OCI-LY1 (cell line): Measurements from ENCODE around the gene CCND1.

Experiments used
- H2AFZ ChIP-seq: fragments of 200-600 bp; sonication (generic), shearing (Covaris generic); 2 replicates; pipeline ENCODE4 v1.6.0; 2014; ENCODE audit warnings: antibody characterized with exemption, mild to moderate bottlenecking, low read length
- H3F3A ChIP-seq: fragments of 200-600 bp; sonication (generic), shearing (Covaris generic); 2 replicates; pipeline ENCODE4 v1.6.0; 2014; ENCODE audit warnings: mild to moderate bottlenecking, antibody characterized with exemption, low read length, moderate library complexity; ENCODE audit not compliant: insufficient read depth
- H3K27ac ChIP-seq: fragments of 200-600 bp; sonication (generic); 2 replicates; pipeline ENCODE4 v1.5.1; 2014; ENCODE audit warnings: low read length, mixed run types, mild to moderate bottlenecking, low read depth; ENCODE audit not compliant: poor library complexity, severe bottlenecking
- H3K27me3 ChIP-seq: fragments of 200-600 bp; sonication (generic); 2 replicates; pipeline ENCODE4 v1.6.0; 2014; ENCODE audit warnings: antibody characterized with exemption, mild to moderate bottlenecking, low read length, moderate library complexity; ENCODE audit not compliant: insufficient read depth
- H3K36me3 ChIP-seq: fragments of 200-600 bp; sonication (generic); 2 replicates; pipeline ENCODE4 v1.6.1; 2014; ENCODE audit warnings: mild to moderate bottlenecking, antibody characterized with exemption, low read length, moderate library complexity, mixed read lengths; ENCODE audit not compliant: insufficient read depth
- H3K4me1 ChIP-seq: fragments of 200-600 bp; sonication (generic); 2 replicates; pipeline ENCODE4 v1.5.1; 2014; ENCODE audit warnings: mild to moderate bottlenecking, low read length, moderate library complexity; ENCODE audit not compliant: insufficient read depth, severe bottlenecking
- H3K4me2 ChIP-seq: fragments of 200-600 bp; sonication (generic), shearing (Covaris generic); 2 replicates; pipeline ENCODE4 v1.6.1; 2014; ENCODE audit warnings: low read length
- H3K4me3 ChIP-seq: fragments of 200-600 bp; sonication (generic); 2 replicates; pipeline ENCODE4 v1.5.1; 2014; ENCODE audit warnings: low read length, low read depth, mild to moderate bottlenecking, mixed read lengths; ENCODE audit not compliant: poor library complexity, severe bottlenecking
- H3K79me2 ChIP-seq: fragments of 200-600 bp; shearing (Covaris generic); 2 replicates; pipeline ENCODE4 v1.6.1; 2016; ENCODE audit warnings: mixed run types, low read length, mixed read lengths; ENCODE audit not compliant: insufficient read depth
- H3K9ac ChIP-seq: fragments of 200-600 bp; sonication (generic), shearing (Covaris generic); 2 replicates; pipeline ENCODE4 v1.6.1; 2014; ENCODE audit warnings: mild to moderate bottlenecking, low read length, mixed read lengths
- H3K9me2 ChIP-seq: fragments of 200-600 bp; sonication (generic), shearing (Covaris generic); 2 replicates; pipeline ENCODE4 v1.6.1; 2014; ENCODE audit warnings: low read depth, mild to moderate bottlenecking, low read length, mixed read lengths
- H3K9me3 ChIP-seq: fragments of 200-600 bp; shearing (Covaris generic); 2 replicates; pipeline ENCODE4 v1.6.1; 2014; ENCODE audit warnings: low read length, mixed read lengths
- H4K20me1 ChIP-seq: fragments of 200-600 bp; sonication (generic), shearing (Covaris generic); 2 replicates; pipeline ENCODE4 v1.6.0; 2016; ENCODE audit warnings: mild to moderate bottlenecking, low read length; ENCODE audit not compliant: insufficient read depth
- EZH2 ChIP-seq: fragments of 200-600 bp; sonication (generic), shearing (Covaris generic); IDR thresholded peaks from 2 replicates; pipeline ENCODE4 v1.8.0; 2017; ENCODE audit warnings: borderline replicate concordance, mixed run types, mild to moderate bottlenecking, antibody characterized with exemption, low read length, moderate library complexity, mixed read lengths
- TF ChIP-seq, protein P1 (sequence below): fragments of 200-600 bp; sonication (generic), shearing (Covaris generic); IDR thresholded peaks from 2 replicates; pipeline ENCODE4 v1.5.1; 2017; ENCODE audit warnings: mild to moderate bottlenecking, antibody characterized with exemption, low read length, moderate library complexity, mixed read lengths

Gene CCND1

DNA sequence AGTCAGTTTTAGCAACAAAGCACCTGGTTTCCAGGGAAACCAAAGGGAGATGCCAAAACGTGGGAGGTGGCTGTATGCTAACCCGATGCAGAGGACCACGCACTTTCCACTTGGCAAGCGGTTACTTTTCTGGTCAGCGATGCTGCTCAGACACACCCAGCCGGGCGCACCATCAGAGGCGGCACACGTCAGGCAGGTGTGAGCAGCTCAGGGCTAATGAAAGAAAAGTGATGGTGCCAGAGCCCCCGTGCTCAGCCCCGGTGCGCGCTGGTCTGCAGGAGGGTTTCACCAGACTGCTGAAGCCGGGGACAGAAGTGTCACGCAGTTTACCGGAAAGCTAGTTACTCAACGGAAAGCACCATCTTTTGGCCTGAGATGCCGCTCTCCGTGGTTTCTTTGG is 28.5 kb downstream of the CCND1 start:
- no peaks in the 10 kb centered on the region for H3K27me3 ChIP-seq
- H3K27ac ChIP-seq: no peak overlapping the region
- no peaks in the 10 kb centered on the region for H3K9me2 ChIP-seq
- peaks cover 3% of the 10 kb centered on the region; the same call in 1 of the 2 replicates for H3K79me2 ChIP-seq
- TF ChIP-seq, protein P1, sequence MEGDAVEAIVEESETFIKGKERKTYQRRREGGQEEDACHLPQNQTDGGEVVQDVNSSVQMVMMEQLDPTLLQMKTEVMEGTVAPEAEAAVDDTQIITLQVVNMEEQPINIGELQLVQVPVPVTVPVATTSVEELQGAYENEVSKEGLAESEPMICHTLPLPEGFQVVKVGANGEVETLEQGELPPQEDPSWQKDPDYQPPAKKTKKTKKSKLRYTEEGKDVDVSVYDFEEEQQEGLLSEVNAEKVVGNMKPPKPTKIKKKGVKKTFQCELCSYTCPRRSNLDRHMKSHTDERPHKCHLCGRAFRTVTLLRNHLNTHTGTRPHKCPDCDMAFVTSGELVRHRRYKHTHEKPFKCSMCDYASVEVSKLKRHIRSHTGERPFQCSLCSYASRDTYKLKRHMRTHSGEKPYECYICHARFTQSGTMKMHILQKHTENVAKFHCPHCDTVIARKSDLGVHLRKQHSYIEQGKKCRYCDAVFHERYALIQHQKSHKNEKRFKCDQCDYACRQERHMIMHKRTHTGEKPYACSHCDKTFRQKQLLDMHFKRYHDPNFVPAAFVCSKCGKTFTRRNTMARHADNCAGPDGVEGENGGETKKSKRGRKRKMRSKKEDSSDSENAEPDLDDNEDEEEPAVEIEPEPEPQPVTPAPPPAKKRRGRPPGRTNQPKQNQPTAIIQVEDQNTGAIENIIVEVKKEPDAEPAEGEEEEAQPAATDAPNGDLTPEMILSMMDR: no peak
- no peak for TF ChIP-seq EZH2
- no peak overlapping the region for H3K9ac ChIP-seq
- H3K4me1 ChIP-seq: peaks cover 6% of the 10 kb centered on the region
- no peak overlapping the region for H3K4me2 ChIP-seq
- peaks cover 9% of the 10 kb centered on the region for H3K36me3 ChIP-seq
- H4K20me1 ChIP-seq: no peaks in the 10 kb centered on the region
- H3K4me3 ChIP-seq: no peak overlapping the region
- H3K9me3 ChIP-seq: no peaks in the 10 kb centered on the region
- H2AFZ ChIP-seq: no peak overlapping the region
- no peaks in the 10 kb centered on the region for H3F3A ChIP-seq

DNA sequence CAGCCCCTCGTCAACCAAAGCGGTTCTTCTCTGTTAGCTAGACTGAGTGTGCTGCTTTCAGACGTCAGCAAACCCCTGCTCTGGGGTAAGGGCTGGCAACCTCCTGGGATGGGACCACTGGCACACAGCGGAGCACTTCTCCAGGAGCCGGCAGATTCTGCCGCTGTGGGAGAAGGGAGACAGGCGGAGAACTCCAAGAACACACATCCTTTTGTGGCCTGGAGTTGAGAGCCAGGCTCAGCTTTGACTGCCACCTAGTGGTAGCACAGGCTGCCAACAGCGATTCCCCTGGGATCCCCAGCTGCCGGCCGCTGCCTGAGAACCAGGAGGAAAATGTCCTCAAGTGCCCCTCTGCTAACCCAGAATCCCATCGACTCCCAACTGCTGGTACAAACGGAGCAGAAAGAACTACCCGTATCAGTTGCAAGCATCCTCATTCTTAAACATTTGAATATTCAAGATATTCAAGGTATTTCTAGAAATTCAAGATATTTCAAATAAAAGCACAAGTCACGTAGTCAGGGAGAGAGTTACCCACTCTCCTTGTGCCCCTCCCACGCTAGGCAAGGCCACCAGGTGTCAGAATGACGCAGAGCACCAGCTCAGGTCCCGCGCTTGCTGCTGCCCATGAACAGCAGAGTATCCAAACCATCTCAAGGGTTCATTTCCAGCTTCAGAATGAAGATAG is 29.3 kb downstream of the CCND1 start:
- Histone ChIP-seq H3F3A (no peaks in the 10 kb centered on the region), H2AFZ (no peak overlapping the region), H3K9ac (no peak overlapping the region), H3K27ac (no peak overlapping the region), H3K9me3 (no peaks in the 10 kb centered on the region), H3K36me3 (peaks cover 9% of the 10 kb centered on the region), H3K4me2 (no peak overlapping the region), H3K4me3 (no peak overlapping the region), H3K9me2 (no peaks in the 10 kb centered on the region), H3K27me3 (no peaks in the 10 kb centered on the region), H4K20me1 (no peaks in the 10 kb centered on the region), H3K79me2 (peaks cover 6% of the 10 kb centered on the region; the same call in 1 of the 2 replicates), H3K4me1 (peaks cover 7% of the 10 kb centered on the region)
- TF ChIP-seq, protein P1: peak; percentile 59
- no peak for TF ChIP-seq EZH2

- H3K36me3 ChIP-seq: peaks cover 9% of the 10 kb centered on the region
- H3K79me2 ChIP-seq: peaks cover 6% of the 10 kb centered on the region; the same call in 1 of the 2 replicates
- H3K9ac ChIP-seq: no peak overlapping the region
- no peak overlapping the region for H3K4me2 ChIP-seq
- H3K9me3 ChIP-seq: no peaks in the 10 kb centered on the region
- TF ChIP-seq, protein P1: no peak
- no peak for TF ChIP-seq EZH2
- no peak overlapping the region for H3K27ac ChIP-seq
- no peaks in the 10 kb centered on the region for H3K27me3 ChIP-seq
- H3F3A ChIP-seq: no peaks in the 10 kb centered on the region
- no peaks in the 10 kb centered on the region for H3K9me2 ChIP-seq
- H2AFZ ChIP-seq: no peak overlapping the region
- H4K20me1 ChIP-seq: no peaks in the 10 kb centered on the region
- H3K4me3 ChIP-seq: no peak overlapping the region
- peaks cover 7% of the 10 kb centered on the region for H3K4me1 ChIP-seq
These were observed 30.9 kb downstream of the CCND1 start for GRCh38 chr11:69671734-69672465.
